ENCODE measurements around the gene PRKN. TPM values are rescaled to one million over a fixed set of nuclear protein-coding genes. Genes with fewer than 3 reads are reported as not detected.

The PRKN gene
- total and polyA plus RNA-seq, 2 donors (not counting 3 experiments of a cell fraction or from before 2014, with no cell fraction given): 0.06 TPM; not detected in 1

GRCh38 chr6:161308075-161308655, 1419.4 kb downstream of the PRKN start:
- no TSS peak for BruUV-seq (replicated peaks)
- Histone ChIP-seq H3K36me3 (ENCODE audit: control insufficient read depth in 2 of 2, extremely low read depth in 1 of 2, insufficient read depth in 2 of 2, low read length in 2 of 2) (no peaks in the 10 kb centered on the region), H3K79me2 (ENCODE audit: control insufficient read depth, insufficient read depth, low read length) (no peaks in the 10 kb centered on the region), H4K20me1 (replicated peaks; ENCODE audit: control insufficient read depth, extremely low read depth, insufficient read depth, low read length) (no peaks in the 10 kb centered on the region), H3K27me3 (ENCODE audit: control insufficient read depth in 2 of 2, insufficient read depth in 2 of 2, low read length in 2 of 2) (no peaks in the 10 kb centered on the region), H3K9ac (replicated peaks; ENCODE audit: extremely low read depth, insufficient read depth, low read length) (no peak overlapping the region), H2AFZ (ENCODE audit: low read depth, low read length) (no peak overlapping the region), H3K4me1 (ENCODE audit: control insufficient read depth, extremely low read depth, insufficient read depth, low read length) (no peaks in the 10 kb centered on the region), H3K27ac (ENCODE audit: insufficient read depth, low read depth, low read length) (no peak overlapping the region), H3K4me3 (replicated peaks in 1 of 3; ENCODE audit: insufficient read depth in 1 of 3, low read depth in 1 of 3, low read length in 3 of 3) (no peak overlapping the region), H3K4me2 (ENCODE audit: insufficient read depth, low read length) (no peak overlapping the region), H3K9me1 (replicated peaks; ENCODE audit: control insufficient read depth, extremely low read depth, insufficient read depth, low read length) (no peaks in the 10 kb centered on the region), H3K9me3 (replicated peaks; ENCODE audit: control insufficient read depth, insufficient read depth, low read length) (no peaks in the 10 kb centered on the region)
- no peak for FAIRE-seq
- DNase-seq (ENCODE audit: low read depth, low spot score): no peak
- ChIA-PET POLR2A (no interaction called here), CTCF (interaction anchor here (0.8 kb wide), 1 partner anchor 63 kb away, joined by 3 read pairs; no protein-coding TSS in a partner anchor)
- intact Hi-C loops (cut with micrococcal nuclease): no loop called here
- TF ChIP-seq FOS (IDR thresholded peaks at IDR 0.05; ENCODE audit: borderline replicate concordance, insufficient read depth, low read length) (no peak), POLR2AphosphoS5 (IDR thresholded peaks at IDR 0.05; ENCODE audit: insufficient read depth, low read depth, low read length) (no peak), GATA2 (IDR thresholded peaks at IDR 0.05; ENCODE audit: insufficient read depth, insufficient read length, low read depth, low read length) (no peak)
- dilution Hi-C loops (cut with MboI; ENCODE audit: extremely low pct_ligation_motif_present, low sequenced_read_pairs): no loop called here

- no peaks in the 10 kb centered on the region for H3K79me2 ChIP-seq (ENCODE audit: control insufficient read depth, insufficient read depth, low read length)
- no TSS peak for BruUV-seq (replicated peaks)
- H3K4me3 ChIP-seq (replicated peaks in 1 of 3; ENCODE audit: insufficient read depth in 1 of 3, low read depth in 1 of 3, low read length in 3 of 3): no peak overlapping the region
- no peak overlapping the region for H3K27ac ChIP-seq (ENCODE audit: insufficient read depth, low read depth, low read length)
- TF ChIP-seq POLR2AphosphoS5 (IDR thresholded peaks at IDR 0.05; ENCODE audit: insufficient read depth, low read depth, low read length) (no peak), MYC (IDR thresholded peaks at IDR 0.05; ENCODE audit: low read depth, low read length) (no peak), POLR2A (IDR thresholded peaks at IDR 0.05; ENCODE audit: low read depth, low read length) (no peak), CTCF (IDR thresholded peaks at IDR 0.05; ENCODE audit: extremely low read depth in 1 of 2, insufficient read depth in 1 of 2, low read depth in 1 of 2, low read length in 2 of 2) (no peak), FOS (IDR thresholded peaks at IDR 0.05; ENCODE audit: borderline replicate concordance, insufficient read depth, low read length) (no peak)
- ChIA-PET CTCF (interaction anchor here (1.0 kb wide), 1 partner anchor 65 kb away, joined by 3 read pairs; no protein-coding TSS in a partner anchor), POLR2A (no interaction called here)
- no peak overlapping the region for H2AFZ ChIP-seq (ENCODE audit: low read depth, low read length)
- dilution Hi-C loops (cut with MboI; ENCODE audit: extremely low pct_ligation_motif_present, low sequenced_read_pairs): no loop called here
- no peak overlapping the region for H3K4me2 ChIP-seq (ENCODE audit: insufficient read depth, low read length)
- no peak overlapping the region for H3K9ac ChIP-seq (replicated peaks; ENCODE audit: extremely low read depth, insufficient read depth, low read length)
- H3K9me3 ChIP-seq (replicated peaks; ENCODE audit: control insufficient read depth, insufficient read depth, low read length): no peaks in the 10 kb centered on the region
- no peaks in the 10 kb centered on the region for H3K27me3 ChIP-seq (ENCODE audit: control insufficient read depth in 2 of 2, insufficient read depth in 2 of 2, low read length in 2 of 2)
- no peaks in the 10 kb centered on the region for H4K20me1 ChIP-seq (replicated peaks; ENCODE audit: control insufficient read depth, extremely low read depth, insufficient read depth, low read length)
- DNase-seq (ENCODE audit: low read depth, low spot score): no peak
- H3K9me1 ChIP-seq (replicated peaks; ENCODE audit: control insufficient read depth, extremely low read depth, insufficient read depth, low read length): no peaks in the 10 kb centered on the region
- intact Hi-C loops (cut with micrococcal nuclease): no loop called here
- no peak for FAIRE-seq
- H3K36me3 ChIP-seq (ENCODE audit: control insufficient read depth in 2 of 2, extremely low read depth in 1 of 2, insufficient read depth in 2 of 2, low read length in 2 of 2): no peaks in the 10 kb centered on the region
- H3K4me1 ChIP-seq (ENCODE audit: control insufficient read depth, extremely low read depth, insufficient read depth, low read length): no peaks in the 10 kb centered on the region
Observed at GRCh38 chr6:161305860-161306259, 1421.7 kb downstream of the PRKN start.

All from endothelial cell of umbilical vein (primary cell).